Naive thymus-derived CD4-positive, alpha-beta T cell (primary cell): ENCODE measurements around the gene HLA-E. TPM values are rescaled to one million over a fixed set of nuclear protein-coding genes. Genes with fewer than 3 reads are reported as not detected.

Experiments
- ATAC-seq: fragments of 150-1000 bp; cut with Tn5 transposase; 2 replicates; pipeline ENCODE4 v1.10.0; 2021; ENCODE audit warnings: mild to moderate bottlenecking, moderate library complexity
- CTCF ChIA-PET: fragments of 350-600 bp; sonication (Branson Sonifier 250); formaldehyde crosslinking; loops from one replicate; lab custom pipeline; 2021; ENCODE audit warnings: antibody characterized with exemption; lab: Charles Lee
- POLR2A ChIA-PET: fragments of 350-600 bp; sonication (Branson Sonifier 250); formaldehyde crosslinking; loops from one replicate; lab custom pipeline; 2021; ENCODE audit warnings: antibody characterized with exemption, inconsistent platforms; lab: Charles Lee
- DNase-seq, 9 donors: peaks; one replicate each; pipeline versions ENCODE4 v3.0.0 to v3.0.0-alpha.2; 2020 to 2022; ENCODE audit warnings: mixed read lengths in 1 of 9
- H3K27ac ChIP-seq: one replicate; pipeline ENCODE4 v1.7.0; 2013; ENCODE audit warnings: mild to moderate bottlenecking, low read depth, low read length, moderate library complexity
- H3K27me3 ChIP-seq, 2 donors: one replicate each; pipeline ENCODE4 v1.7.0; 2013; ENCODE audit warnings: low read length in 2 of 2, mild to moderate bottlenecking in 2 of 2, moderate library complexity in 2 of 2; ENCODE audit not compliant: control insufficient read depth in 2 of 2, insufficient read depth in 2 of 2
- H3K36me3 ChIP-seq, 3 experiments: 1 replicate in 2 of 3; 2 replicates in 1 of 3; pipeline ENCODE4 v1.7.0; 2013; ENCODE audit warnings: low read length in 3 of 3, mild to moderate bottlenecking in 3 of 3, moderate library complexity in 1 of 3; ENCODE audit not compliant: insufficient read depth in 3 of 3, control insufficient read depth in 2 of 3
- H3K4me1 ChIP-seq, 2 donors: one replicate each; pipeline ENCODE4 v1.7.0; 2013; ENCODE audit warnings: low read length in 2 of 2, mild to moderate bottlenecking in 2 of 2, moderate library complexity in 1 of 2; ENCODE audit not compliant: control insufficient read depth in 2 of 2, insufficient read depth in 2 of 2
- H3K4me3 ChIP-seq: 2 replicates; pipeline ENCODE4 v1.7.0; 2013; ENCODE audit warnings: mild to moderate bottlenecking, low read length
- H3K9me3 ChIP-seq, 3 experiments: 1 replicate in 2 of 3; 2 replicates in 1 of 3; pipeline ENCODE4 v1.7.0; 2013; ENCODE audit warnings: low read length in 3 of 3; ENCODE audit not compliant: control insufficient read depth in 2 of 3
- H3K27ac Mint-ChIP-seq, 9 donors: one replicate each; pipeline ENCODE4 v1.8.0; 2020 to 2022; ENCODE audit warnings: mixed read lengths in 9 of 9, mild to moderate bottlenecking in 8 of 9, moderate library complexity in 5 of 9, inconsistent platforms in 2 of 9
- H3K27me3 Mint-ChIP-seq, 5 donors: one replicate each; pipeline ENCODE4 v1.8.0; 2021 to 2022; ENCODE audit warnings: mixed read lengths in 5 of 5, mild to moderate bottlenecking in 1 of 5
- H3K36me3 Mint-ChIP-seq, 5 donors: one replicate each; pipeline ENCODE4 v1.8.0; 2020 to 2022; ENCODE audit warnings: mixed read lengths in 5 of 5, mild to moderate bottlenecking in 3 of 5, inconsistent platforms in 1 of 5
- H3K4me1 Mint-ChIP-seq, 7 donors: one replicate each; pipeline ENCODE4 v1.8.0; 2020 to 2022; ENCODE audit warnings: mixed read lengths in 7 of 7, mild to moderate bottlenecking in 3 of 7, inconsistent platforms in 1 of 7
- H3K4me3 Mint-ChIP-seq, 10 donors: one replicate each; pipeline ENCODE4 v1.8.0; 2020 to 2022; ENCODE audit warnings: mild to moderate bottlenecking in 10 of 10, mixed read lengths in 10 of 10, moderate library complexity in 6 of 10, inconsistent platforms in 2 of 10
- H3K9me3 Mint-ChIP-seq, 11 donors: one replicate each; pipeline ENCODE4 v1.8.0; 2020 to 2022; ENCODE audit warnings: mixed read lengths in 11 of 11, mild to moderate bottlenecking in 4 of 11, inconsistent platforms in 1 of 11, moderate library complexity in 1 of 11
- intact Hi-C, 2 donors: fragments of 100-400 bp; cut with micrococcal nuclease; formaldehyde crosslinking; loops; one replicate each; pipeline ENCODE4 v1.15.1; 2023
- polyA plus RNA-seq, 2 donors: library from polyadenylated mRNA; unstranded; fragments of 300-500 nt; fragmentation: Illumina TruSeq; gene quantifications; one replicate each; pipeline ENCODE4 v1.2.3, GENCODE V29; 2021
- total RNA-seq, 6 experiments: library from RNA in 5 of 6; stranded (reverse) in 5 of 6; gene quantifications; 1 replicate in 5 of 6; 2 replicates in 1 of 6; pipeline ENCODE4 v1.2.3 and lab custom pipeline; 2021 to 2026

Gene HLA-E
- total and polyA plus RNA-seq, 7 experiments from 2014 or later = 614 to 3,096 (median 1,107) TPM

- Histone ChIP-seq H3K27me3 (no peaks in the 10 kb centered on the region), H3K4me3 (no peak overlapping the region), H3K36me3 (no peaks in the 10 kb centered on the region), H3K27ac (no peak overlapping the region), H3K9me3 (no peaks in the 10 kb centered on the region), H3K4me1 (peaks cover 19 to 24% of the 10 kb centered on the region in 2 donors)
- ATAC-seq (peak; percentile 29), DNase-seq (no peak)
- H3K27ac Mint-ChIP-seq = peak overlapping the region in 7 of 9 donors; percentile 53 to 91 (median 81)
- peak overlapping the region in 8 of 10 donors; percentile 49 to 91 (median 64) for H3K4me3 Mint-ChIP-seq
- H3K27me3 Mint-ChIP-seq = peaks cover 0 to 3% (median 0%) of the 10 kb centered on the region in 5 donors
- peaks cover 0 to 6% (median 0%) of the 10 kb centered on the region in 5 donors for H3K36me3 Mint-ChIP-seq
- CTCF ChIA-PET = interaction anchor here (0.6 to 6.5 kb wide), 6 partner anchors 10 to 49 kb away, joined by 4 to 96 read pairs (median 33); partner anchors contain the start of gene GNL1
- POLR2A ChIA-PET = interaction anchor here (0.7 to 5.2 kb wide), 8 partner anchors 9 to 560 kb away, joined by 3 to 184 read pairs (median 35); partner anchors contain the start of gene HLA-E
- peaks cover 16 to 41% (median 32%) of the 10 kb centered on the region in 7 donors for H3K4me1 Mint-ChIP-seq
- peaks cover 0 to 4% (median 0%) of the 10 kb centered on the region in 11 donors for H3K9me3 Mint-ChIP-seq
- intact Hi-C loops = loop anchor here in 1 of 2 donors (1.0 kb wide), 1 partner anchor 8 kb away; no protein-coding TSS in a partner anchor
These were observed 44.4 kb downstream of the HLA-E start for GRCh38 chr6:30533460-30534294.

- no peak overlapping the region for H3K4me3 ChIP-seq
- no peaks in the 10 kb centered on the region for H3K36me3 ChIP-seq
- H3K27ac Mint-ChIP-seq = no peak overlapping the region
- H3K9me3 Mint-ChIP-seq = peaks cover 0 to 2% (median 0%) of the 10 kb centered on the region in 11 donors
- H3K9me3 ChIP-seq = no peaks in the 10 kb centered on the region
- intact Hi-C loops = no loop called here
- peaks cover 10 to 25% (median 18%) of the 10 kb centered on the region in 7 donors for H3K4me1 Mint-ChIP-seq
- H3K4me3 Mint-ChIP-seq = no peak overlapping the region
- DNase-seq (no peak), ATAC-seq (no peak)
- H3K4me1 ChIP-seq = peaks cover 6 to 8% of the 10 kb centered on the region in 2 donors
- no peaks in the 10 kb centered on the region for H3K27me3 ChIP-seq
- no peak overlapping the region for H3K27ac ChIP-seq
- ChIA-PET POLR2A (interaction anchor here (0.6 to 13.1 kb wide), 7 partner anchors 8 to 117 kb away, joined by 4 to 199 read pairs (median 7); partner anchors contain the start of gene HLA-E), CTCF (interaction anchor here (3.3 to 9.2 kb wide), 2 partner anchors 54 to 59 kb away, joined by 18 to 104 read pairs; no protein-coding TSS in a partner anchor)
- peaks cover 0 to 3% (median 0%) of the 10 kb centered on the region in 5 donors for H3K27me3 Mint-ChIP-seq
- no peaks in the 10 kb centered on the region for H3K36me3 Mint-ChIP-seq
These were observed 48.6 kb downstream of the HLA-E start for GRCh38 chr6:30537931-30538330.

- H3K36me3 Mint-ChIP-seq = peaks cover 0 to 5% (median 0%) of the 10 kb centered on the region in 5 donors
- H3K27ac Mint-ChIP-seq = peak overlapping the region; percentile 82 to 96 (median 93)
- H3K27me3 Mint-ChIP-seq = peaks cover 0 to 3% (median 0%) of the 10 kb centered on the region in 5 donors
- intact Hi-C loops = loop anchor here (1.0 to 5.0 kb wide), 9 partner anchors 8 to 546 kb away; partner anchors contain the start of genes DHX16 (in 1 of the 2), GNL1 (in 1 of the 2), MRPS18B (in 1 of the 2) and PPP1R10 (in 1 of the 2)
- Histone ChIP-seq H3K4me3 (peak overlapping the region; percentile 64), H3K27ac (peak overlapping the region; percentile 67), H3K36me3 (peaks cover 0 to 18% (median 0%) of the 10 kb centered on the region in 3 experiments), H3K27me3 (no peaks in the 10 kb centered on the region), H3K4me1 (peaks cover 26 to 29% of the 10 kb centered on the region in 2 donors), H3K9me3 (no peaks in the 10 kb centered on the region)
- ChIA-PET CTCF (interaction anchor here (0.7 to 14.3 kb wide), 36 partner anchors 10 to 191 kb away, joined by 3 to 263 read pairs (median 4); partner anchors contain the start of genes ABCF1, GNL1, HLA-E and PRR3), POLR2A (interaction anchor here (0.7 to 13.1 kb wide), 28 partner anchors 9 to 195 kb away, joined by 3 to 199 read pairs (median 11); partner anchors contain the start of genes ABCF1, GNL1, HLA-E and MDC1)
- peaks cover 29 to 38% (median 35%) of the 10 kb centered on the region in 7 donors for H3K4me1 Mint-ChIP-seq
- H3K4me3 Mint-ChIP-seq = peak overlapping the region; percentile 83 to 92 (median 86)
- peak; percentile 60 to 84 (median 81) for DNase-seq
- H3K9me3 Mint-ChIP-seq = peaks cover 0 to 2% (median 0%) of the 10 kb centered on the region in 11 donors
- peak; percentile 84 for ATAC-seq
These were observed 52.5 kb downstream of the HLA-E start for GRCh38 chr6:30541515-30542403.

GRCh38 chr6:30542404-30542725, 53.1 kb downstream of the HLA-E start:
- H3K4me3 ChIP-seq = peak overlapping the region; percentile 64
- Mint-ChIP-seq H3K36me3 (peaks cover 0 to 7% (median 0%) of the 10 kb centered on the region in 5 donors), H3K4me1 (peaks cover 29 to 38% (median 35%) of the 10 kb centered on the region in 7 donors), H3K27ac (peak overlapping the region; percentile 82 to 96 (median 93)), H3K9me3 (peaks cover 0 to 2% (median 0%) of the 10 kb centered on the region in 11 donors), H3K4me3 (peak overlapping the region; percentile 83 to 92 (median 86)), H3K27me3 (peaks cover 0 to 3% (median 0%) of the 10 kb centered on the region in 5 donors)
- H3K36me3 ChIP-seq = peaks cover 0 to 24% (median 0%) of the 10 kb centered on the region in 3 experiments
- H3K27ac ChIP-seq = peak overlapping the region; percentile 67
- no peaks in the 10 kb centered on the region for H3K9me3 ChIP-seq
- ChIA-PET POLR2A (interaction anchor here (0.7 to 13.1 kb wide), 23 partner anchors 10 to 194 kb away, joined by 3 to 199 read pairs (median 13); partner anchors contain the start of genes ABCF1, GNL1, HLA-E and MRPS18B), CTCF (interaction anchor here (0.7 to 14.3 kb wide), 25 partner anchors 11 to 189 kb away, joined by 3 to 263 read pairs (median 5); partner anchors contain the start of genes ABCF1, GNL1, HLA-E and PRR3)
- DNase-seq (peak in 7 of 9 donors; percentile 41 to 63 (median 56)), ATAC-seq (peak; percentile 53)
- no peaks in the 10 kb centered on the region for H3K27me3 ChIP-seq
- H3K4me1 ChIP-seq = peaks cover 26 to 29% of the 10 kb centered on the region in 2 donors
- intact Hi-C loops = loop anchor here in 1 of 2 donors (5.0 kb wide), 1 partner anchor 545 kb away; no protein-coding TSS in a partner anchor

- H3K9me3 ChIP-seq = no peaks in the 10 kb centered on the region
- H3K9me3 Mint-ChIP-seq = peaks cover 0 to 2% (median 0%) of the 10 kb centered on the region in 11 donors
- peak overlapping the region; percentile 82 to 96 (median 93) for H3K27ac Mint-ChIP-seq
- no peak for DNase-seq
- ATAC-seq = no peak
- peak overlapping the region; percentile 83 to 92 (median 86) for H3K4me3 Mint-ChIP-seq
- no peaks in the 10 kb centered on the region for H3K27me3 Mint-ChIP-seq
- H3K27ac ChIP-seq = peak overlapping the region; percentile 67
- peaks cover 0 to 7% (median 0%) of the 10 kb centered on the region in 5 donors for H3K36me3 Mint-ChIP-seq
- intact Hi-C loops = loop anchor here in 1 of 2 donors (5.0 kb wide), 1 partner anchor 544 kb away; no protein-coding TSS in a partner anchor
- peak overlapping the region; percentile 64 for H3K4me3 ChIP-seq
- peaks cover 0 to 29% (median 0%) of the 10 kb centered on the region in 3 experiments for H3K36me3 ChIP-seq
- ChIA-PET POLR2A (interaction anchor here (0.5 to 13.1 kb wide), 23 partner anchors 10 to 188 kb away, joined by 3 to 199 read pairs (median 13); partner anchors contain the start of genes ABCF1, C6orf136, GNL1 and HLA-E), CTCF (interaction anchor here (0.5 to 14.3 kb wide), 18 partner anchors 11 to 220 kb away, joined by 3 to 263 read pairs (median 6); partner anchors contain the start of genes ABCF1, DHX16, GNL1 and HLA-E)
- H3K4me1 ChIP-seq = peaks cover 26 to 29% of the 10 kb centered on the region in 2 donors
- H3K4me1 Mint-ChIP-seq = peaks cover 29 to 38% (median 35%) of the 10 kb centered on the region in 7 donors
- H3K27me3 ChIP-seq = no peaks in the 10 kb centered on the region
These were observed 53.6 kb downstream of the HLA-E start for GRCh38 chr6:30542915-30543314.
